B cell (primary cell): Measurements from ENCODE around the gene PPIP5K2. TPM values are rescaled to one million over a fixed set of nuclear protein-coding genes. Genes with fewer than 3 reads are reported as not detected.

Experiments used
- ATAC-seq: fragments of 200-7000 bp; cut with Tn5 transposase; one replicate; pipeline ENCODE4 v1.10.0; 2021; ENCODE audit warnings: low read depth, mild to moderate bottlenecking, moderate number of reproducible peaks, moderate library complexity
- CTCF ChIA-PET: fragments of 350-600 bp; sonication (Branson Sonifier 250); formaldehyde crosslinking; loops from one replicate; lab custom pipeline; 2021; ENCODE audit warnings: antibody characterized with exemption, inconsistent platforms; lab: Charles Lee
- POLR2A ChIA-PET: fragments of 350-600 bp; sonication (Branson Sonifier 250); formaldehyde crosslinking; loops from one replicate; lab custom pipeline; 2021; ENCODE audit warnings: antibody characterized with exemption; lab: Charles Lee
- DNase-seq: peaks from one replicate; pipeline ENCODE4 v3.0.0; 2013
- H2AFZ ChIP-seq: 2 replicates; pipeline ENCODE4 v1.6.1; 2012; ENCODE audit warnings: mild to moderate bottlenecking, low read depth, low read length; ENCODE audit not compliant: insufficient read depth, poor library complexity, severe bottlenecking
- H3K27ac ChIP-seq, 2 donors: 1 replicate in 1 of 2; 2 replicates in 1 of 2; pipeline ENCODE4 v1.5.1; 2012 to 2013; ENCODE audit warnings: low read length in 2 of 2, mild to moderate bottlenecking in 2 of 2, moderate library complexity in 1 of 2
- H3K27me3 ChIP-seq, 4 experiments: fragments of 200-600 bp in 1 of 4; sonication (generic) in 1 of 4; replicated peaks in 1 of 4; 1 replicate in 2 of 4; 2 replicates in 2 of 4; pipeline versions ENCODE4 v1.6.1 to v1.7.0; 2013 to 2016; ENCODE audit warnings: low read length in 3 of 4, mild to moderate bottlenecking in 2 of 4, mixed read lengths in 1 of 4, moderate library complexity in 1 of 4; ENCODE audit not compliant: insufficient read depth in 4 of 4, control insufficient read depth in 3 of 4; ENCODE audit errors: control extremely low read depth in 1 of 4
- H3K36me3 ChIP-seq, 2 experiments: replicated peaks in 1 of 2; 1 replicate in 1 of 2; 2 replicates in 1 of 2; pipeline versions ENCODE4 v1.6.1 to v1.7.1; 2013; ENCODE audit warnings: low read length in 1 of 2; ENCODE audit not compliant: insufficient read depth in 2 of 2, control insufficient read depth in 1 of 2; ENCODE audit errors: control extremely low read depth in 1 of 2, extremely low read depth in 1 of 2
- H3K4me1 ChIP-seq, 2 donors: fragments of 200-600 bp in 1 of 2; sonication (generic) in 1 of 2; 1 replicate in 1 of 2; 2 replicates in 1 of 2; pipeline versions ENCODE4 v1.5.1 to v1.6.1; 2013 to 2017; ENCODE audit warnings: low read length in 2 of 2; ENCODE audit not compliant: control insufficient read depth in 2 of 2, insufficient read depth in 2 of 2
- H3K4me2 ChIP-seq: replicated peaks from 2 replicates; pipeline ENCODE3; 2012; ENCODE audit warnings: mild to moderate bottlenecking, low read depth, low read length; ENCODE audit not compliant: poor library complexity, severe bottlenecking
- H3K4me3 ChIP-seq, 5 experiments: fragments of 200-600 bp in 1 of 5; sonication (generic) in 1 of 5; 1 replicate in 3 of 5; 2 replicates in 2 of 5; pipeline versions ENCODE4 v1.5.1 to v1.7.0; 2011 to 2016; ENCODE audit warnings: low read length in 4 of 5, mild to moderate bottlenecking in 4 of 5, low read depth in 2 of 5, control low read depth in 1 of 5, moderate library complexity in 1 of 5; ENCODE audit not compliant: insufficient read depth in 1 of 5; ENCODE audit errors: control extremely low read depth in 1 of 5, extremely low read depth in 1 of 5
- H3K79me2 ChIP-seq: fragments of 200-600 bp; sonication (generic); one replicate; pipeline ENCODE4 v1.6.0; 2016; ENCODE audit warnings: low read length; ENCODE audit not compliant: control insufficient read depth, insufficient read depth
- H3K9ac ChIP-seq: fragments of 200-600 bp; sonication (generic); 2 replicates; pipeline ENCODE4 v1.6.1; 2017; ENCODE audit warnings: mild to moderate bottlenecking, low read length, moderate library complexity
- H3K9me3 ChIP-seq, 3 donors: one replicate each; pipeline versions ENCODE4 v1.6.1 to v1.7.1; 2013; ENCODE audit warnings: low read length in 2 of 3; ENCODE audit not compliant: control insufficient read depth in 2 of 3, insufficient read depth in 1 of 3; ENCODE audit errors: control extremely low read depth in 1 of 3
- H4K20me1 ChIP-seq: 2 replicates; pipeline ENCODE4 v1.6.0; 2012; ENCODE audit warnings: mild to moderate bottlenecking, low read length; ENCODE audit not compliant: insufficient read depth, control insufficient read depth, poor library complexity, severe bottlenecking
- H3K27ac Mint-ChIP-seq: one replicate; pipeline ENCODE4 v1.8.0; 2021; ENCODE audit warnings: mixed read lengths
- H3K27me3 Mint-ChIP-seq: one replicate; pipeline ENCODE4 v1.8.0; 2021; ENCODE audit warnings: mixed read lengths
- H3K4me1 Mint-ChIP-seq: one replicate; pipeline ENCODE4 v1.8.0; 2021; ENCODE audit warnings: mixed read lengths
- H3K4me3 Mint-ChIP-seq: one replicate; pipeline ENCODE4 v1.8.0; 2021; ENCODE audit warnings: mixed read lengths
- H3K9me3 Mint-ChIP-seq: one replicate; pipeline ENCODE4 v1.8.0; 2022; ENCODE audit warnings: mixed read lengths; ENCODE audit not compliant: insufficient read depth
- EZH2 ChIP-seq: IDR thresholded peaks from 2 replicates; pipeline ENCODE4 v1.6.1; 2012; ENCODE audit warnings: borderline replicate concordance, low read depth, mild to moderate bottlenecking, moderate library complexity, low read length; ENCODE audit not compliant: insufficient read depth, poor library complexity, severe bottlenecking
- WGBS: methylation state at CpG from one replicate; pipeline ENCODE4 v1.1.5; 2013; ENCODE audit warnings: missing lambda C conversion rate; ENCODE audit not compliant: insufficient coverage; 5-methylcytosine and 5-hydroxymethylcytosine counted together
- intact Hi-C: fragments of 100-400 bp; cut with micrococcal nuclease; formaldehyde crosslinking; loops from one replicate; pipeline ENCODE4 v1.10.0; 2022
- polyA plus RNA-seq: library from polyadenylated mRNA; depleted of rRNA; stranded (reverse); fragments of >200 nt; gene quantifications from 2 replicates; pipeline ENCODE4 v1.2.3, GENCODE V29; 2012
- total RNA-seq, 2 donors: library from RNA; stranded (reverse); fragments of 120-200 nt in 1 of 2; gene quantifications; 1 replicate in 1 of 2; 2 replicates in 1 of 2; pipeline versions ENCODE4 v1.2.3 to v1.2.4, GENCODE V29; 2013 to 2022
- TF ChIP-seq, protein P1 (sequence below): fragments of 200-600 bp; IDR thresholded peaks from one replicate; pipeline ENCODE4 v1.8.0; 2022; ENCODE audit warnings: antibody characterized with exemption, mild to moderate bottlenecking

The PPIP5K2 gene
- total and polyA plus RNA-seq, 2 donors (not counting 1 experiment from before 2014, with no cell fraction given): 14.5 to 80.5 TPM

- H3K27ac ChIP-seq: no peak overlapping the region
- no CpG with 5 or more reads among the region's 3 CpGs for WGBS
- no peak for DNase-seq
- intact Hi-C loops: no loop called here
- no peak overlapping the region for H3K27ac Mint-ChIP-seq
- H3K4me3 Mint-ChIP-seq: no peak overlapping the region
- H3K9me3 Mint-ChIP-seq: no peaks in the 10 kb centered on the region
- POLR2A ChIA-PET: no interaction called here
- H3K4me2 ChIP-seq: no peak overlapping the region
- no peak overlapping the region for H3K9ac ChIP-seq
- peaks cover 2 to 13% of the 10 kb centered on the region in 2 experiments for H3K36me3 ChIP-seq
- no peaks in the 10 kb centered on the region for H3K79me2 ChIP-seq
- no peak for ATAC-seq
- peaks cover 13% of the 10 kb centered on the region for H3K4me1 Mint-ChIP-seq
- CTCF ChIA-PET: interaction anchor here (0.6 kb wide), 1 partner anchor 67 kb away, joined by 3 read pairs; no protein-coding TSS in a partner anchor
- no peak overlapping the region for H3K4me3 ChIP-seq
- H3K27me3 Mint-ChIP-seq: no peaks in the 10 kb centered on the region
- H4K20me1 ChIP-seq: no peaks in the 10 kb centered on the region
- no peaks in the 10 kb centered on the region for H3K27me3 ChIP-seq
- no peaks in the 10 kb centered on the region for H3K4me1 ChIP-seq
- no peaks in the 10 kb centered on the region for H3K9me3 ChIP-seq
- no peak for TF ChIP-seq EZH2
- TF ChIP-seq, protein P1, sequence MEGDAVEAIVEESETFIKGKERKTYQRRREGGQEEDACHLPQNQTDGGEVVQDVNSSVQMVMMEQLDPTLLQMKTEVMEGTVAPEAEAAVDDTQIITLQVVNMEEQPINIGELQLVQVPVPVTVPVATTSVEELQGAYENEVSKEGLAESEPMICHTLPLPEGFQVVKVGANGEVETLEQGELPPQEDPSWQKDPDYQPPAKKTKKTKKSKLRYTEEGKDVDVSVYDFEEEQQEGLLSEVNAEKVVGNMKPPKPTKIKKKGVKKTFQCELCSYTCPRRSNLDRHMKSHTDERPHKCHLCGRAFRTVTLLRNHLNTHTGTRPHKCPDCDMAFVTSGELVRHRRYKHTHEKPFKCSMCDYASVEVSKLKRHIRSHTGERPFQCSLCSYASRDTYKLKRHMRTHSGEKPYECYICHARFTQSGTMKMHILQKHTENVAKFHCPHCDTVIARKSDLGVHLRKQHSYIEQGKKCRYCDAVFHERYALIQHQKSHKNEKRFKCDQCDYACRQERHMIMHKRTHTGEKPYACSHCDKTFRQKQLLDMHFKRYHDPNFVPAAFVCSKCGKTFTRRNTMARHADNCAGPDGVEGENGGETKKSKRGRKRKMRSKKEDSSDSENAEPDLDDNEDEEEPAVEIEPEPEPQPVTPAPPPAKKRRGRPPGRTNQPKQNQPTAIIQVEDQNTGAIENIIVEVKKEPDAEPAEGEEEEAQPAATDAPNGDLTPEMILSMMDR: no peak
- no peak overlapping the region for H2AFZ ChIP-seq
Measured at GRCh38 chr5:103205991-103206700, 86.0 kb downstream of the PPIP5K2 start.

GRCh38 chr5:103207011-103207410 lies 86.9 kb downstream of the PPIP5K2 start:
- H3K4me1 Mint-ChIP-seq: peaks cover 20% of the 10 kb centered on the region
- no peaks in the 10 kb centered on the region for H4K20me1 ChIP-seq
- no peak overlapping the region for H3K4me2 ChIP-seq
- H3K27me3 Mint-ChIP-seq: no peaks in the 10 kb centered on the region
- H3K4me3 Mint-ChIP-seq: no peak overlapping the region
- CTCF ChIA-PET: no interaction called here
- H3K27ac ChIP-seq: no peak overlapping the region
- H2AFZ ChIP-seq: no peak overlapping the region
- WGBS: no CpG with 5 or more reads among the region's 1 CpG
- H3K4me3 ChIP-seq: no peak overlapping the region
- DNase-seq: no peak
- no peak for TF ChIP-seq EZH2
- TF ChIP-seq, protein P1: no peak
- peak overlapping the region; percentile 50 for H3K27ac Mint-ChIP-seq
- H3K27me3 ChIP-seq: no peaks in the 10 kb centered on the region
- intact Hi-C loops: no loop called here
- POLR2A ChIA-PET: no interaction called here
- no peaks in the 10 kb centered on the region for H3K9me3 Mint-ChIP-seq
- ATAC-seq: no peak
- peaks cover 2 to 12% of the 10 kb centered on the region in 2 experiments for H3K36me3 ChIP-seq
- H3K79me2 ChIP-seq: no peaks in the 10 kb centered on the region
- H3K9ac ChIP-seq: no peak overlapping the region
- H3K9me3 ChIP-seq: no peaks in the 10 kb centered on the region
- peaks cover 1 to 7% of the 10 kb centered on the region in 2 donors for H3K4me1 ChIP-seq
